Measurements from ENCODE around the gene FPGS. TPM values are rescaled to one million over a fixed set of nuclear protein-coding genes. Genes with fewer than 3 reads are reported as not detected.
"Not testable (repeated sequence)": the region's sequence is repeated elsewhere in the genome, so short reads cannot be mapped to it uniquely, and the experiment has no call there.

FPGS gene
- total RNA-seq, 2 donors from 2014 or later = 31.6 to 55.1 TPM

DNA sequence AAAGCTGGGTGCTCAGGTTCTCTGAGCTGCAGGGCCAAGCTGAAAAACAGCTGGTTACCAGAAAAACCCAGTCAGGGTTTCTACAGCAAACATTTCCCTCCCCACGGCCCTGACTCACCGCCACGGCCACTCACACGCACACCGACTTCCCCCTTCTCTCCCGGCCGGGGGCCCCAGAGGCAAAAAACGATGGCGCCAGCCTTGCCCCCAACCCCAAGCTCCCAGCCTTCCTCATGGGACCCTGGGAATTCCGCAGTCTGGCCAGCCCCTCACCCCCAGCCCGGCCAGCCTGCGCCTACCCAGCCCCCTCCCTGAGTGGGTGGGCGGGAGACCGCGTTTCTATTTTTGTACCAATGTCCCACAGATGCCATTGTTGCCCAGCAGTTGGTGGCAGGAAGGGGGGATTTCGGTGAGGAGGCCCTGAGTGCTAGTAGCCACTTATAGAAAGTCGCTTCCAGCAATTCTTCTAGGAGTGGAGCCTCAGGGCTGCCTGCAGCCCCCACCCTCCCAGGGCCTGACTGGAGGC is 33.4 kb downstream of the FPGS start:
- Histone ChIP-seq H3K4me1 (no peaks in the 10 kb centered on the region), H3K27ac (peak overlapping the region; percentile 80), H3K36me3 (no peaks in the 10 kb centered on the region), H3K4me3 (no peak overlapping the region), H3K27me3 (no peaks in the 10 kb centered on the region), H3K9me3 (no peaks in the 10 kb centered on the region), H3K9ac (ENCODE audit: low read depth in 2 of 2, low read length in 2 of 2) (peak overlapping the region; percentile 44 to 51)
- intact Hi-C loops (cut with DNase I) = no loop called here
- TF ChIP-seq, protein P1, sequence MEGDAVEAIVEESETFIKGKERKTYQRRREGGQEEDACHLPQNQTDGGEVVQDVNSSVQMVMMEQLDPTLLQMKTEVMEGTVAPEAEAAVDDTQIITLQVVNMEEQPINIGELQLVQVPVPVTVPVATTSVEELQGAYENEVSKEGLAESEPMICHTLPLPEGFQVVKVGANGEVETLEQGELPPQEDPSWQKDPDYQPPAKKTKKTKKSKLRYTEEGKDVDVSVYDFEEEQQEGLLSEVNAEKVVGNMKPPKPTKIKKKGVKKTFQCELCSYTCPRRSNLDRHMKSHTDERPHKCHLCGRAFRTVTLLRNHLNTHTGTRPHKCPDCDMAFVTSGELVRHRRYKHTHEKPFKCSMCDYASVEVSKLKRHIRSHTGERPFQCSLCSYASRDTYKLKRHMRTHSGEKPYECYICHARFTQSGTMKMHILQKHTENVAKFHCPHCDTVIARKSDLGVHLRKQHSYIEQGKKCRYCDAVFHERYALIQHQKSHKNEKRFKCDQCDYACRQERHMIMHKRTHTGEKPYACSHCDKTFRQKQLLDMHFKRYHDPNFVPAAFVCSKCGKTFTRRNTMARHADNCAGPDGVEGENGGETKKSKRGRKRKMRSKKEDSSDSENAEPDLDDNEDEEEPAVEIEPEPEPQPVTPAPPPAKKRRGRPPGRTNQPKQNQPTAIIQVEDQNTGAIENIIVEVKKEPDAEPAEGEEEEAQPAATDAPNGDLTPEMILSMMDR (IDR thresholded peaks at IDR 0.05) = no peak
- no peak for DNase-seq

DNA sequence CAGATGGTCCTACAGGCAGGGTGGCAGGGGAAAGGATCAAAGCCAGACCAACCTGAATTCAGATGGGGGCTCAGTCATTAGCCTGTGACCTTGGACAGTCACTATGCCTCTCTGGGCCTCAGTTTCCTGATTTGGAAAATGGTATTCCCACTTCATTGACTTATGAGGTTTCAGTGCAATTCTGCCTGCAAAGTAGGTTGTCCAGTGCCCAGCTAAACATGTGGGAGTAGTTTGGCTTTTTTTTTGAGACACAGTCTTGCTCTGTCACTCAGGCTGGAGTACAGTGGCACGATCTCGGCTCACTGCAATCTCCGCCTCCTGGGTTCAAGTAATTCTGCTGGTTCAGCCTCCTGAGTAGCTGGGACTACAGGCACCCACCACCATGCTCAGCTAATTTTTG is 33.9 kb downstream of the FPGS start:
- Histone ChIP-seq H3K27ac (peak overlapping the region; percentile 80), H3K9ac (ENCODE audit: low read depth in 2 of 2, low read length in 2 of 2) (peak overlapping the region in 1 of 2 donors; percentile 51)
- H3K4me1 ChIP-seq; H3K9me3 ChIP-seq; DNase-seq; H3K36me3 ChIP-seq; intact Hi-C loops (cut with DNase I); H3K27me3 ChIP-seq; H3K4me3 ChIP-seq: not testable (repeated sequence)

DNA sequence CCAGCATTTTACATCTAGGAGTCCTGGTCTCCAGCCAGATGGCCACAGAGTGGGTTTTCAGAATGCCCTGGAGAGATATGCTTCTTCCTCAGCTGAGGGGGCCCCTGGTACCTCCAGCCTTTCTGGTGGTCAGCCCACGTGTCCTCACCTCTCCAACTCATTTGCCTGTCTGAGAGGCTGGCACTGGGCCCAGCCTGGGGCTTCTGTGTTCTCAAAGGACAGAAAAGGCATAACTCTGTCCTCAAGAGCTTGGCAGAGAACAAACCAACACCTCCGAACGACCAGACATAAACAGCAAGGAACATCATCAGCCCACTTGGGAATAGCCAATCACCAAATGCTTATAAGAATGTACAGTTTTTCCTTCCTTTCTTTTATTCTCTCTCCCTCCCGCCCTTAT is 34.7 kb downstream of the FPGS start:
- H3K36me3 ChIP-seq = no peaks in the 10 kb centered on the region
- TF ChIP-seq, protein P1 (IDR thresholded peaks at IDR 0.05) = no peak
- peak overlapping the region; percentile 80 for H3K27ac ChIP-seq
- DNase-seq = no peak
- no peak overlapping the region for H3K4me3 ChIP-seq
- peak overlapping the region; percentile 31 to 59 for H3K9ac ChIP-seq (ENCODE audit: low read depth in 2 of 2, low read length in 2 of 2)
- intact Hi-C loops (cut with DNase I) = no loop called here
- no peaks in the 10 kb centered on the region for H3K9me3 ChIP-seq
- no peaks in the 10 kb centered on the region for H3K4me1 ChIP-seq
- H3K27me3 ChIP-seq = no peaks in the 10 kb centered on the region

DNA sequence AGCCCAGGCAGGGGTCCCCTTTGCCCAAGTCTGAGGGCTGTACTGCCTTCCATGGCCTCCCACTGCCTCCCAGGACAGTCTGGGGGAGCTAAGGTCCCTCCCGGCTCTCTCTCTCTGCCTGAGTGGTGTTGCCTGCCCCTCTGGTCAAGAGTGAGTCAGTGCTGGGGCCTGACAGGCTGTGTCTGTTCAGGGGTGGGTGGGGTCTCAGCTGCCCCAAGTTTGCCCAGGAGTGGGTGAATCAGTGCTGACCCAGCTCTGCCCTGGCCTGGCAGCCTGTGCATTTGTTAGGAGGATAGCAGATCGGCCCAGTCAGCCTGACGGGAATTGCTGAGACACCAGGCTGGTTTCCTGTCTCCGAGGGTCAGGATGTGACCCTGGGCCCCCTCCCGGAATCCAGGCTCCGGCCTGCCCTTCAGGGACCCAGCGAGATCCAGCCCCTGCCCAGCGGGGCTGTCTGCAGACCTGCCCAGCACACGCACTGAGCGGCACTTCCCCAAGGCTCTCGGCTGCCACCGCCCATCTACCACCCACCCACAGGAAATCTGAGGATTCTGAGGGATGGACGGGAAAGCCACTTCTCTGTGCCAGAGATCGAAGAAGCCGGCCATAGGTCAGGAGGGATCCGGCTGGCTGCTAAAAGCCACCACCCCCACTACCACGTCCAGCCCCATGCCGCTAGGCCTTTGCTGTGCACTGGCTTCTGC is 35.8 kb downstream of the FPGS start:
- intact Hi-C loops (cut with DNase I) = no loop called here
- TF ChIP-seq, protein P1 (IDR thresholded peaks at IDR 0.05) = no peak
- Histone ChIP-seq H3K27ac (peak overlapping the region; percentile 80), H3K36me3 (no peaks in the 10 kb centered on the region), H3K4me1 (no peaks in the 10 kb centered on the region), H3K9me3 (no peaks in the 10 kb centered on the region), H3K4me3 (no peak overlapping the region), H3K27me3 (no peaks in the 10 kb centered on the region), H3K9ac (ENCODE audit: low read depth in 2 of 2, low read length in 2 of 2) (peak overlapping the region; percentile 33 to 59)
- peak; percentile 50 for DNase-seq

DNA sequence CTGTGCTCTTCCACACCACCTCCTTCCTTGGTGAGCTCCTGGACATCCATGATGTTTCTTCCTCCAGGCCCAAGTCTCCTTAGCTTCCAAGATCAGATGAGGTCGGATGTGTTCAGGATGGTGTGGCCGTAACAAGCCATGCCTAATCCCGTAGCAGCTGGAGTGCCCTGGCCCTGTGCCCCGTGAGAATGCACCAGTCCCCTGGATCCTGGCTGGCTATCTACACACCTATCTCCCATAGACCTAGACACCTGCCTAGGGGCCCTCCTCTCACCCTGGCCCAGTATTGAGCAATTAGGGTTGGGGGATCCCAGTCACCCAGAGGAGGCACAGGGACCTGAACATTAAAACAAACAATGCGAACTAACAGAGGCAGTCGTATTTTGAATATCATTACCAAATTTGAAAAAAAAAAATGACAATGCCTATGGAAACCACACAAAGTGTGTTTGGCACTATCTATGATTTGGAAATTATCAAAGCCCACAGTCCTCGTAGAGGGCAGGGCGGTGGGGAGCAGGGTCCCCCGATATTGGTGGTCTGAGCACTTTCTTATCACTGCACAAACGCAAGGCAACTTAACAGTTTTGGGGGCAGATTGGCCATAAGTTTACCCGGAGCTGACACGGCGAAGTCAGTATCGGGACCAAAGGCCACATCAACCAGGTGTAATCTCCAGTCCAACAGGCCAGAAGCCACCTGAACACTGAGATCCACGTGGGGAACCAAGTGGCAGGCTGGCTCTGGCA is 38.6 kb downstream of the FPGS start:
- TF ChIP-seq, protein P1 (IDR thresholded peaks at IDR 0.05) = no peak
- Histone ChIP-seq H3K4me3 (no peak overlapping the region), H3K36me3 (no peaks in the 10 kb centered on the region), H3K27me3 (no peaks in the 10 kb centered on the region), H3K27ac (no peak overlapping the region), H3K9me3 (no peaks in the 10 kb centered on the region), H3K4me1 (no peaks in the 10 kb centered on the region), H3K9ac (ENCODE audit: low read depth in 2 of 2, low read length in 2 of 2) (no peak overlapping the region)
- intact Hi-C loops (cut with DNase I) = no loop called here
- no peak for DNase-seq
